GM12865 (cell line): Measurements from ENCODE around the gene HSBP1L1.
"Not testable (repeated sequence)": the region's sequence is repeated elsewhere in the genome, so short reads cannot be mapped to it uniquely, and the experiment has no call there.

Experiments used
- DNase-seq: peaks from one replicate; pipeline ENCODE4 v3.0.0; 2010; ENCODE audit warnings: low read depth
- H3K4me3 ChIP-seq: 2 replicates; pipeline ENCODE4 v1.5.1; 2011; ENCODE audit warnings: mild to moderate bottlenecking, low read depth, low read length, control low read depth
- TF ChIP-seq, protein P1 (sequence below): IDR thresholded peaks from 2 replicates; pipeline ENCODE4 v1.5.1; 2011; ENCODE audit warnings: low read length, control low read depth, low read depth, inconsistent platforms; ENCODE audit not compliant: insufficient read depth; ENCODE audit errors: missing control alignments

The HSBP1L1 gene

DNA sequence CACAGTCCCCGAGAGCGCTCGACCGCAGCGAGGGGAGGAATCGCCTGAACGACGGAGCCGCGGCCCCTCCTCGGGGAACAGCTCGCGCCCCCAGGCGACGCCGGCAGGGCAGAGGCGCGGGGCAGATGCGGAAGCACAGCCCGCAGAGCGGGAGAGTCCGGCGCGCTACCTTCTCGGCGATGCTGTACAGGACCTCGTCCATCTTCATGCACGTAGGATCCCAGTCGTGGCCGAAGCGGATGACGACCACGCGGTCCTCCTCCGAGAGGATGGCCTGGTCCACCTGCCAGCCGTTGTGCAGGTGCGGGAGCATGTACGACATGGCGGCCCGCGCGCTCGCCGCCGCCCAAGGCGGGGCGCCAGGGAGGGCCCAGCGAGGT is 23.6 kb downstream of the HSBP1L1 start:
- TF ChIP-seq, protein P1, sequence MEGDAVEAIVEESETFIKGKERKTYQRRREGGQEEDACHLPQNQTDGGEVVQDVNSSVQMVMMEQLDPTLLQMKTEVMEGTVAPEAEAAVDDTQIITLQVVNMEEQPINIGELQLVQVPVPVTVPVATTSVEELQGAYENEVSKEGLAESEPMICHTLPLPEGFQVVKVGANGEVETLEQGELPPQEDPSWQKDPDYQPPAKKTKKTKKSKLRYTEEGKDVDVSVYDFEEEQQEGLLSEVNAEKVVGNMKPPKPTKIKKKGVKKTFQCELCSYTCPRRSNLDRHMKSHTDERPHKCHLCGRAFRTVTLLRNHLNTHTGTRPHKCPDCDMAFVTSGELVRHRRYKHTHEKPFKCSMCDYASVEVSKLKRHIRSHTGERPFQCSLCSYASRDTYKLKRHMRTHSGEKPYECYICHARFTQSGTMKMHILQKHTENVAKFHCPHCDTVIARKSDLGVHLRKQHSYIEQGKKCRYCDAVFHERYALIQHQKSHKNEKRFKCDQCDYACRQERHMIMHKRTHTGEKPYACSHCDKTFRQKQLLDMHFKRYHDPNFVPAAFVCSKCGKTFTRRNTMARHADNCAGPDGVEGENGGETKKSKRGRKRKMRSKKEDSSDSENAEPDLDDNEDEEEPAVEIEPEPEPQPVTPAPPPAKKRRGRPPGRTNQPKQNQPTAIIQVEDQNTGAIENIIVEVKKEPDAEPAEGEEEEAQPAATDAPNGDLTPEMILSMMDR = peak; percentile 9
- peak; percentile 73 for DNase-seq
- peak overlapping the region; percentile 98 for H3K4me3 ChIP-seq

DNA sequence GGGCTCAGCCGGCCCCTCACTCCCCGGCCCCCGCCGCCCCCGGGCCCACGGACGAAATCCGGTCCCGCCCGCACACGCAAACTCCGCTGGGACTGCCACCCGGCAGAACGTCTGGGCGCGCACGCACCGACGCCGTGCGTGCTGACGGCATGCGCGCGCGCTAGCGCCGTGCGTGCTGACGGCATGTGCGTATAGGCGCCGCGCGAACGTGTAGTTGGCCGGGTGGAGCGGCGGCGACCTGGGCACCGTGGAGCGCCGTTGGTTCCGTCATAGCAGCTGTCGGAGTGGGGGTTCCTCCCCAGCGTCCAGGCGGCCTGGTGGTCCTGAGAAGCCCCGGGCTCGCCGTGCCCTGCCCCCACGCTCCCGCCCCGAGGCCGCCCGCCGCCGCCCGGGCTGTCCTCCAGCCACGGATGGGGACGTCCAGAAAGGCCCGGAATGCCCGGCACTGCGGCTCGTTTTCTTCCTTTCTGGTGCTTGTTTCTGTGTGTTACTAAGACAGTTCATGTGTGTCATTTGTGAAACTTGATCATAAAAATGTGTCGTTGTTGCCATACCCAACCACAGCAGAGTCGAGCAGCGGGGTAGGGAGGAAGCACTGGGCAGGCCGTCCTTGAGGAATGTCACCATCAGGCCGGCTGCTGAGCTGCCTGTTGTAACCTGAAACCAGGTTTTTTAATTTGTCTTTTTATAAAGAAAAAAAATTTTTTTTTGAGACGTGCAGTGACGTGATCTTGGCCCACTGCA is 24.2 kb downstream of the HSBP1L1 start, which contains the start of gene TXNL4A:
Gene TXNL4A (minus strand): TSS at position 113 of the 744 bp plus-strand sequence. CDS start 171 bp downstream, outside the sequence.
- TF ChIP-seq, protein P1 = no peak
- H3K4me3 ChIP-seq = peak within 1 kb of the TSS; percentile 98
- peak; percentile 95 for DNase-seq

DNA sequence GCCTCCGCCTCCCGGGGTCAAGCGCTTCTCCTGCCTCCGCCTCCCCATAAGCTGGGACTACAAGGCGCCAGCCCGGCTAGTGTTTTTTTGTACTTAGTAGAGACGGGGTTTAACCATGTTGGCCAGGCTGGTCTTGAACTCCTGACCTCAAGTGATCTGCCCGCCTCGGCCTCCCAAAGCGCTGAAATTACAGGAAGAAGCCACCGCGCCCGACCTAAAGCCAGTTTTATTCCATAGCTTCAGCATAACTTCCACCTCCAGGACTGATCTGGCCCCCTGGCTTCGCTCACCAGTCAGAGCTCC is 24.7 kb downstream of the HSBP1L1 start:
- H3K4me3 ChIP-seq = peak overlapping the region; percentile 98
- DNase-seq = no peak

DNA sequence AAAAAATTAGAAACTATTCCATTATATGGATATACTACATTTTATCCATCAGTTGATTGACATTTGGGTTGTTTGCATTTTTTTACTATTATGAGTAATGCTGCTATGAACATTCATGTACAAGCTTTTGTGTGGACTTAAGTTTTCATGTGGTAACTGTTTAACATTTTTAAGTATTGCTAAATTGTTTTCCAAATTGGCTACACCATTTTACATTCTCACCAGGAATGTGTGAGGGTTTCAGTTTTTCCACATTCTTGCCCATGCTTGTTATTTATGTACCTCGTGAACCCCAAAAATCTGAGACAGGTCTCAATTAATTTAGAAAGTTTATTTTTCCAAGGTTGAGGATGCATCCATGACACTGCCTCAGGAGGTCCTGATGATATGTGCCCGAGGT is 27.1 kb downstream of the HSBP1L1 start:
- DNase-seq = no peak
- no peak overlapping the region for H3K4me3 ChIP-seq

More for the DNA sequence above, 24.7 kb downstream of the HSBP1L1 start:
- TF ChIP-seq, protein P1 = no peak

DNA sequence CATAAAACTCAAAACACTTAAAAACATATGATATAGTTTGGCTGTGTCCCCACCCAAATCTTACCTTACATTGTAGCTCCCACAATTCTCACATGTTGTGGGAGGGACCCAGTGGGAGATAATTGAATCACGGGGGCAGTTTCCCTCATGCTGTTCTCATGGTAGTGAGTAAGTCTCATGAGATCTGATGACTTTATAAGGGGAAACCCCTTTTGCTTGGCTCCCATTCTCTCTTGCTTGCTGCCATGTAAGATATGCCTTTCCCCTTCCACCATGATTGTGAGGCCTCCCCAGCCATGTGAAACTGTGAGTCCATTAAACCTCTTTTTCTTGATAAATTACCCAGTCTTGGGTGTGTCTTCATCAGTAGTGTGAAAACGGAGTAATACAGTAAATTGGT is 35.3 kb downstream of the HSBP1L1 start:
- H3K4me3 ChIP-seq, DNase-seq: not testable (repeated sequence)

More for the DNA sequence above, 27.1 kb downstream of the HSBP1L1 start:
- TF ChIP-seq, protein P1 = no peak

DNA sequence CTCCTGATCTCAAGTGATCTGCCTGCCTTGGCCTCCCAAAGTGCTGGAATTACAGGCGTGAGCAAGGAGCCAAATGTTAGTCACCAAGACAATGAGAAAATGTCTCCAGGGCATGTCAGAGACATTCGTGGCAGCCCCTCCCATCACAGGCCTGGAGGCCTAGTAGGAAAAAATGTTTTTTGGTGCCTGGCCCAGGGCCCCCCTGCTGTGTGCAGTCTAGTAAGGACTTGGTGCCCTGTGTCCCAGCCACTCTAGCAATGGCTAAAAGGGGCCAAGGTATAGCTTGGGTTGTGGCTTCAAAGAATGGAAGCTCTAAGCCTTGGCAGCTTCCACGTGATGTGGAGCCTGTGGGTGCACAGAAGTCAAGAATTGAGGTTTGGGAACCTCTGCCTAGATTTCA is 36.4 kb downstream of the HSBP1L1 start:
- H3K4me3 ChIP-seq = no peak overlapping the region
- TF ChIP-seq, protein P1 = no peak
- no peak for DNase-seq

- H3K4me3 ChIP-seq = no peak overlapping the region
- no peak for DNase-seq
- TF ChIP-seq, protein P1 = no peak
These were observed 38.0 kb downstream of the HSBP1L1 start for GRCh38 chr18:80002468-80002867.
